Neural cell (in vitro differentiated cells): ENCODE results near the gene NDUFA8.
A peak's percentile ranks its signal among the peaks of the same experiment; 100 is the strongest.

Source experiments
- CTCF ChIP-seq: fragments of 450-650 bp; IDR thresholded peaks from 2 replicates; pipeline ENCODE4 v1.5.1; 2014; ENCODE audit warnings: antibody characterized with exemption, mild to moderate bottlenecking, moderate library complexity; ENCODE audit not compliant: poor library complexity, severe bottlenecking
- MXI1 ChIP-seq: fragments of 450-650 bp; conservative IDR thresholded peaks from 2 replicates; pipeline ENCODE4 v1.6.1; 2014; ENCODE audit warnings: antibody characterized with exemption, mild to moderate bottlenecking; ENCODE audit not compliant: poor library complexity, severe bottlenecking
- POLR2AphosphoS5 ChIP-seq: IDR thresholded peaks from 2 replicates; pipeline ENCODE4 v1.6.1; 2012
- REST ChIP-seq: IDR thresholded peaks from 2 replicates; pipeline ENCODE4 v1.6.1; 2012; ENCODE audit warnings: borderline replicate concordance
- TAF1 ChIP-seq: IDR thresholded peaks from 2 replicates; pipeline ENCODE4 v1.6.1; 2012; ENCODE audit warnings: low read depth

GRCh38 chr9:122122903-122123632 is 36.5 kb downstream of the NDUFA8 start:
- TF ChIP-seq CTCF (peak; percentile 91), TAF1 (no peak), REST (no peak), MXI1 (no peak), POLR2AphosphoS5 (no peak)
